HG03521 (cell line): ENCODE measurements around the gene NBPF1.
"Not testable (repeated sequence)": the region's sequence is repeated elsewhere in the genome, so short reads cannot be mapped to it uniquely, and the experiment has no call there.

ENCODE experiments used
- ATAC-seq: cut with Tn5 transposase; IDR thresholded peaks from one replicate; pipeline ENCODE4 v1.9.1; 2021; ENCODE audit warnings: mild to moderate bottlenecking, moderate library complexity; ENCODE audit not compliant: unreplicated experiment

The NBPF1 gene

DNA sequence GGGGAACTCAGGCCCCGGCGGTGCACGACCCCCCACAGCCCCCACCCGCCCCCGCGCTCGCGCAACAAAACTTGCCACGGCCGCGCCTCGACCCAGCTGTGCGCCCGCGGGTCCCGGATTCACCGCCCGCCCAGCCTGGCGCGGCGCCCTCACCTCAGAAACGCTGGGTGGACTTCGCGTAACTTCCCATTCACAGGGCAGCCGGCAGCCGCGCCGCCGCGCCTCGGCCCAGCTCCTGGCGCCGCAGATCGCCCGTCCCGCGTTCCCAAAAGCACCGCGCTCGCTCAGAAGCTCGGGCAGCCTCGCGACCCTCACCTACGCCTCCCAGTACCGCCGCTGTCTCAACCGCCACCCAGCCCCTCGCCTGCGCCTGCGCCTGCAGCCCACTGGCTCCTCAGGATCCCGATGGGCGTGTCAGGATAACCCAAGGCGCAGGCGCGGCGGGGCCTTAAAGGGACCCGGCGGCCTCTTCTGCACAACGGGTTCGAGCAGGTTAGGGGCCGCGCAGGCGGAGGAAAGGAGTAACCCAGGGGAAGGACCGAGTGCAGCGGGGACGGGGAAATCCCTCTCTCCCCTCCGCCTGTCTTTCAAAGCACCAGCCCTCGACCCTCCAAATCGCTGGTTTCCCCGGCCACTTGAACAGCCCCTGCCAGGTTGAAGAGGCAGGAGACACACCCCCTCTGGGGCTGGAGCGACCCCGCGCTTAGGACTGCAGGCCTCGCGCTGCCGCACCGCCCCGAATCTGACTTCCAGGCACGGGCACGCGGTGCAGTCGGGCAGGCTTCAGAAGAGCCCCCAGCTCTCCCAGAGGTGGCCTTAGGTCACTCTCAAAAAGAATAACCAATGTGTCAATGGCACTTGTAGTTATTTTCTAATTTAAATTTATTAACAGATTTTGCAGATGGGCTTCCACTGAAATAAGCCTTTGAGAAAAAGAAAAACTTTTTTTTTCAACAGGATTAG lies at the start of gene NBPF1:
Gene NBPF1, minus strand, starts transcription at position 380 of the 963 bp plus-strand sequence.
- ATAC-seq = peak; percentile 79

DNA sequence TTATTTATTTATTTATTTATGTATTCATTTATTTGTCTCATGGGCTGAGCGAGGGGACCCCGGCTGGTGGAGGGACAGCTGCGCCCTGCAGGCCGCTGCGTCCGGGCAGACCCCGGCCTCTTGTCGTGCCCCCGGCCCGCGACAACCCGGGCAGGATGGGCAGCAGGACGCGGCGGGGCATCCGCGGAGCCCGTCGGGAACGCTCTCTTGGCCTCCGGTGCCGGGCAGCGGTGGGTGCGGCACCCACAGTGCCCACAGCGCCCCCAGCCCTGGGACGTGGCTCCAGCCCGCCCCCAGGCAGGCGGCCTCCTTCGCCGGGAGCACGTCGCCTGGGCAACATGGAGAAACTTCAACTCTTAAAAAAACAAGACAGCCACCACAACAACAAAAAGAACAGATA lies 44.9 kb upstream of the NBPF1 start:
- not testable (repeated sequence) for ATAC-seq

DNA sequence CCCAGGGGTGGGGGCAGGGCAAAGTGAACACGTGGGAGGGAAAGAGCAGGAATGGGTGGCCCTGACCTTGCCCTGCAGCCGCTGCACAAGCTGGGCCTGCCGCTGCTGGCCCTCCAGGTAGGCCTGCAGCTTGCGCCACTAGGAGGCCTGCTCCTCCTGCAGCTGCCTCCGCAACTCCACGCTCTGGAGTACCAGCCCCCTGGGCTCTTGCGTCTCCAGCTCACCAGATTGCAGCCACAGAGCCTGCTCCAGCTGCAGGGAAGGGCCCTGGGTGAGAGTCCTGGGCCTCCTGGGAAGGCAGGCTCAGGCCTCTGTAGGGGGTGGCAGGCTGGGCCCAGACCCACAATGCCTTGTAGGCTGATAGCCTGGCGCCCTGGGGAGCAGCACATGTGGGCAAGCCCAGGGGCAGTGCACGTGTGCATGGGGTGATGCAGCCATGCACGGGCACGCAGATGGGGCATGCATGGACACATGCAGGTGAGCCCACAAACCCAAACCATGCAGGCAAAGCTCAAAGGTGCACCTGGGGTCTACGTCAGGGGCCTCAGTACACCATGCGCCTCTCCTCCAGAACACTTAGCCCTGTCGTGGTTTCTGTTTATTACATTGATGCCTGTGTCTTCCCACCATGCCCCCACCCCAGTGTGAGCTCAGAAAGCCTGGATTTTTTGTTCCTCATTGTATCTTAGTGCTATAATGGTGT lies 43.8 kb upstream of the NBPF1 start:
- not testable (repeated sequence) for ATAC-seq

DNA sequence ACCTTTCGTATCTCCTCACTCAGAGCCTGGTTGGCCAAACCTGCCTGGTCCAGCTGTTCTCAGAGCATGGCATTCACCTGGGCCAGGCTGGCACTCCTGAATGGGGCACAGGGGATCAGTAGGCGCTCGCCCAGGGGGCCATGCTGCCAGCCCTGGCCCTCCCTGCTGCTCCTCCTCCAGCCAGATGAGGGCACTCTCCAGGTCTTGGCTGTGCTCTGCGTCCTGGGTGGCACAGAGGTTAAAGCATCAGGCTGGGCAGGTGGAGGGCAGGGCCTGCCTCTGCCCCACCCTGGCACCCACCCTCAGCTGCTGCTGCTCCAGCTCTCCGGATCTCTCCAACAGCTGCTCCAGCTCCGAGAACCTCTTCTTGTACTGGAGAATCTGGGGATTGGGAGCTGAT lies 43.2 kb upstream of the NBPF1 start:
- ATAC-seq = not testable (repeated sequence)

DNA sequence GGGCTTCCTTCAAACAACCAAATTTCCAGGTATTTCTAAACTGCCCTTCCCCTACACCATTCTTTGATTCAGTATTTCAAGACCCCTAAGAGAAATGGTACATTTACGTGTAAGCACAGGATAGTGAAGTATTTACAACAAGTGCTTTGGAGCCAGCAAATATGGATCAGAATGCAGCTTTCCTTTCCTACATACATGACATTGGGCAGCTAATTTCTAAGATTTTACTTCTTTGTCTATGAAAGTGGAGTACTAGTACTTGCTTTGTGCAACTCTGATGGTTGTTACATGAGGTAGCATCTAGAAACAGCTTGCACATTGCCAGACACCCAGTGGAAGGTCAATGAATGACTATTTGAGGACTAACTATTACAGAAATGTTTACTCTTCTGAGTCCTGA lies 38.2 kb upstream of the NBPF1 start:
- not testable (repeated sequence) for ATAC-seq

DNA sequence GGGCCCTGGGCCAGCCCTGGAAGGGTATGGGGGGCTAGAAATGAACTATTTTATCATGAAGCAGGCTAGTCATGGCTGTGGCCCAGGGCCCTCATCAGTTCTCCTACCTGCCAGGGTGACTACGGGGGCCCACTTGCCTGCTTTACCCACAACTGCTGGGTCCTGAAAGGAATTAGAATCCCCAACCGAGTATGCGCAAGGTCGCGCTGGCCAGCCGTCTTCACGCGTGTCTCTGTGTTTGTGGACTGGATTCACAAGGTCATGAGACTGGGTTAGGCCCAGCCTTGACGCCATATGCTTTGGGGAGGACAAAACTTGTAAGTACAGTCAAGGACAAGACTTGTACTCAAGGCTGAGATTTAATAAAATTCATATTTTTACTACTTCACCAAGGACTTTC lies 36.6 kb upstream of the NBPF1 start:
- ATAC-seq = not testable (repeated sequence)

DNA sequence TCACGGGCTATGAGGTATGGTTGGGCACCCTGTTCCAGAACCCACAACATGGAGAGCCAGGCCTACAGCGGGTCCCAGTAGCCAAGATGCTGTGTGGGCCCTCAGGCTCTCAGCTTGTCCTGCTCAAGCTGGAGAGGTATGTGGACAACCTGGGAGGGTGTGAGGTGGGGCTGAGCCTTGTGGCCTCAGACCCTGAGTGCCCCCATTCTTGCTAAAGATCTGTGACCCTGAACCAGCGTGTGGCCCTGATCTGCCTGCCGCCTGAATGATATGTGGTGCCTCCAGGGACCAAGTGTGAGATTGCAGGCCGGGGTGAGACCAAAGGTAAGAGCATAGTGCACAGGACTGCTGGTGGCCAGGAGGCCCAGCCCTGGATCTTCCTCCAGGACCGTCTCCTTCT lies 36.0 kb upstream of the NBPF1 start:
- not testable (repeated sequence) for ATAC-seq

DNA sequence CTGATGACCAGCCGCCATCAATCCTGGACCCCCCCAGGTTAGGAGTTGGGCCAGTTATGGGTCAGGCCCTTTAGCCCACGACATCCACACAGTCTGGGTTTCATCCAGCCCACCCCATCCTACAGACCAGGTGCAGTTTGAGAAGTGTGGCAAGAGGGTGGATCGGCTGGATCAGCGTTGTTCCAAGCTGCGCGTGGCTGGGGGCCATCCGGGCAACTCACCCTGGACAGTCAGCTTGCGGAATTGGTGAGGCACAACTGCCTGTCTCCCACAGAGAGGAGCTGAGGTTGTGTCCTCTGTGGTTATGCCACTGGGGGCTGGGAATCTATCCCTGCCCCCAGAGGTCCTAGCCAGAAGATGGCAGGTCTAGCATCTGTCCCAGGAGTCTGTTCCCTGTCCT lies 35.4 kb upstream of the NBPF1 start:
- not testable (repeated sequence) for ATAC-seq

DNA sequence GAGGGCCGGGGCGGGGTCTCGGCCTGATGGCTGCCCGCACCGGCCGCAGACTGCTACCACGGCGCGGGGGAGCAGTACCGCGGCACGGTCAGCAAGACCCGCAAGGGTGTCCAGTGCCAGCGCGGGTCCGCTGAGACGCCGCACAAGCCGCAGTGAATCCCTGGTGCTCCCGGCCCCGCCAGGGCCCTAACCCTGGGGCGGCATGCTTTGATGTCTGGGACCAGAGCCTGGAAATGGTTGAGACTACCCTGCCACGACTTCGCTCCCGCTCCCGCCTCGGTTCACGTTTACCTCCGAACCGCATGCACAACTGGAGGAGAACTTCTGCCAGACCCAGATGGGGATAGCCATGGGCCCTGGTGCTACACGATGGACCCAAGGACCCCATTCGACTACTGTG lies 34.9 kb upstream of the NBPF1 start:
- not testable (repeated sequence) for ATAC-seq

DNA sequence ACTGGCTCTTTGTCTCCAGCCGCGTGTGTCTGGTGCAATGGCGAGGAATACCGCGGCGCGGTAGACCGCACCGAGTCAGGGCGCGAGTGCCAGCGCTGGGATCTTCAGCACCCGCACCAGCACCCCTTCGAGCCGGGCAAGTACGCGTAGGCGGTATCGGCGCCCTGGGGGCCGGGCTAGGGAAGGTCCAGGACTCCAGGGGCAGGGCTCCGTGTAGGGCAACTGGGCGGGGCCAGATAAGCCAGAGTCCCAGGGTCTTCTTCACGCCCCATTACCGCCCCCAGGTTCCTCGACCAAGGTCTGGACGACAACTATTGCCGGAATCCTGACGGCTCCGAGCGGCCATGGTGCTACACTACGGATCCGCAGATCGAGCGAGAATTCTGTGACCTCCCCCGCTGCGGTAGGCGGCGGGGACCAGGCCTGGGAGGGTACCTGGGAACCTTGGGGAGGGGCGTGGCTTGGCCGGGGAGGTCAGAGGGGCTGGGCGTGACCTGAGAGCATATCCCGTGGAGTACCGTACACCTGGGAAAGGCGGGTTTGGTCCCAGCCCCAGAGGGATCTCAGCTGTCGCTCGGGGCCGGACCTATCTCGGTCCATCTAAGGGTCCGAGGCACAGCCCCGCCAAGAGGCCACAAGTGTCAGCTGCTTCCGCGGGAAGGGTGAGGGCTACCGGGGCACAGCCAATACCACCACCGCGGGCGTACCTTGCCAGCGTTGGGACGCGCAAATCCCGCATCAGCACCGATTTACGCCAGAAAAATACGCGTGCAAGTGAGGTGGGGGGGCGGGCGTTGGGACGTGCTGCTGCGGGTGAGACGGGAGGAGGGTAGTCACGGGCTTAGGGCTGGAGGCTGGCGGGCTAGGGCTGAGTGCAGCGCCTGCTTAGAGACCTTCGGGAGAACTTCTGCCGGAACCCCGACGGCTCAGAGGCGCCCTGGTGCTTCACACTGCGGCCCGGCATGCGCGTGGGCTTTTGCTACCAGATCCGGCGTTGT lies 34.1 kb upstream of the NBPF1 start:
- ATAC-seq = not testable (repeated sequence)

DNA sequence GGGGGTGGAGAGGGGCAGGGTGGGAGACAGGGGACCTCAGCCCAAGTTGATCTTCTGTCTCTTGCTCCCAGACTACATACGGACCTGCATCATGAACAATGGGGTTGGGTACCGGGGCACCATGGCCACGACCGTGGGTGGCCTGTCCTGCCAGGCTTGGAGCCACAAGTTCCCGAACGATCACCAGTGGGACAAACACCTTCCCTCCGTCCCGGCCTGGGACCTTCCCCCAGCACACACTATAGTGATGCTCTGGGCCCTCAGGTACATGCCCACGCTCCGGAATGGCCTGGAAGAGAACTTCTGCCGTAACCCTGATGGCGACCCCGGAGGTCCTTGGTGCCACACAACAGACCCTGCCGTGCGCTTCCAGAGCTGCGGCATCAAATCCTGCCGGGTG lies 33.4 kb upstream of the NBPF1 start:
- not testable (repeated sequence) for ATAC-seq

DNA sequence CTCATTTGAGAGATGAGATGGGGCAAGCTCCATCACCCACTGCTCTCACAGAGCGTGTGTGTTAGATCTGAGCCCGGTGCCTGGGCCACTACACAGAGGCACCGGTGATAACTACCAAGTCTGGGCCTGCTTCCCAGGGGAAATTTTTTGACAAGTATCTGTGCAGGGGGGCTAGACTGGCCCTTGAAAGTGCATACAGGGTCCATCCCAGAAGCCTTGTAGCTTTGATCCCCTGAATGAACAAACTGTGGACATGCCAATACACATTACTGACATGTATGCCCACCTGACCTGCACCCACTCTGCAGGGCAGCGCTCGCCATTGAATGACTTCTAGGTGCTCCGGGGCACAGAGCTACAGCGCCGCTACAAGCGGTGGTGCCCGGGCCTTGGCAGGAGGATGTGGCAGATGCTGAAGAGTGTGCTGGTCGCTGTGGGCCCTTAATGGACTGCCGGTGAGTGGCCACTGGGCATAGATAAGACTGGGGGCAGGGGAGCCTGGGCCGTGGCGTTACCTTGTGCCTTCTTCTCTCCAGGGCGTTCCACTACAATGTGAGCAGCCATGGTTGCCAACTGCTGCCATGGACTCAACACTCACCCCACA lies 32.8 kb upstream of the NBPF1 start:
- not testable (repeated sequence) for ATAC-seq

DNA sequence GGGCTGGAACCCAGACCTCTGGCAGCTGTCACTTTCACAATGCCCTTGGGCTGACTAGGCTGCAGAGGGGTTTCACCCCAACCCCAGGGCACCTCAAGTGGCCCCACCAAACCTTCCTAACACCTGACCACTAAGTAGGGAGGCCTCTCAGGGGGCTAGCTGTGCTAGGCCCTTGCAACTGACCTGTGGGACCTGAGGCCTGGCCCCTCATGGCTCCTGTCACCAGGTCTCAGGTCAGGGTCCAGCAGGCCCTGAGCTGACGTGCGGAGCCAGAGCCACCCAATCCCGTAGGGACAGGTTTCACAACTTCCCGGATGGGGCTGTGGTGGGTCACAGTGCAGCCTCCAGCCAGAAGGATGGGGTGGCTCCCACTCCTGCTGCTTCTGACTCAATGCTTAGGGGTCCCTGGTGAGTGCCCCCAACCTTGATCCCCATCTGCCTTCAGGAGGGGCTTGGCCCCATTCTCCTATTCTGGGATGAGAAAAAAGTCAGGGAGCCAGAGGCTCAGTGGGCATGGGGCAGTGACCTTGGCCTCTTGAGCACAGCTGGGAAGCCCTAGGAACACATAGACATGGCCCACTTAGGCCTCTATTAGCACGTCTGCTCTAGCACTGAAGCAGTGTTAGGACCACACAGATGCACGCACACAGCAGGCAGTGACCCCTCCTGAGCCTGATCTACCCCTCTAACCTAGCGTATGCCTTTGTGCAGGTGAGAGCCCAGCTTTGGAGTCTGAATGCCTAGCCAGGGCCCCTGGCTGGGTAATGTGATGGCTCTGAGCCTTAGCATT lies 32.1 kb upstream of the NBPF1 start:
- peak; percentile 1 for ATAC-seq

DNA sequence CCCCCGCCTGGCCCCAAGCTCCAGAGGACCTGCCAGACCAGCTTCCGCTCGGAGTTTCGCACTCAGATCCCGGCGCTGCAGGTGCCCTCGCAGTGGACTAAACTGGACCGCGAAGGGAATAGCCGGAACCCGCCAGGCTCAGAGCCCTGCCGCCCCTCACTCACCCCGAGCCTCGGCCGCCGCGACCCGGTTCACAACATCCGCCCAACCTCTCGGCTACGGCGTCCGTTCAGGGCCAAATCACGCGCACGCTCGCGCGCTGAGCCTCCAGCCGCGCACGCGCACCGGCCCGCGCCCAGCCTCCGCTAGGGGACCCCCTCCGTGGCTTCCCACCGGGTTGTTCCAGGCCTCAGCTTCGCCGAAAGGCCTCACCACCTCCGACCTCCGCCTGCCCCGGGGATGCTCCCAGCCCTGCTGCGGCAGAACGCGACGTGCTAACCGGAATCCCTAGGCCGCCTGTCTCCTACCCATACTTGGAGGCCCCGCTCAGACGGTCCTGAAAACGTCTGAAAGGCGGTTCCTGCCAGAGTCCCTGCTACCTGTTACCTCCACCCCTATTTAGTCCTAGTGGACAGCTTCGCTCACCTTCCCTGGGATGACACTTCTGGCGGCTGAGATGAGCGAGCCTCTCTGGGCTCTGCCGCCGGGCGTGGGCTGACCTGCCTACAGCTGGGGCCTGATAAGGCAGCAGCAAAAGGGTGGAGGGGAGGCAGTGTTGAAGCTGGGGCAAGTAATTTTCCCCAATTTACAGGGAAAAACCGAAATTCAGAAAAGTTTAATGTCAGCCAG lies 31.3 kb upstream of the NBPF1 start:
- ATAC-seq = peak; percentile 81

DNA sequence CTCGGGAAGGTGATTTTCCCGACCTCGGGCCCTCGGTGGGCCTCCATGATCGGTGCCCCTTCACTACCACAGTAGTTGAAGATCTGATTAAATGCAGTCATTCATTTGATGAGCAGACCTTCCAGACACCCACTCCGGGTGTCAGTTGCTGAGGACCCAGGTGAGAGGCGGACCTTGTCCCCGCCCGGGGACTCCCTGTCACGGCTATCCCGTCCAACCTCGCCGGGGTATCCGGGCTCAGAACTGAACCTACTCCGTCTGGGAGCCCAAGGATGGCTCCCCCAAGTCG lies 30.8 kb upstream of the NBPF1 start:
- ATAC-seq = no peak

DNA sequence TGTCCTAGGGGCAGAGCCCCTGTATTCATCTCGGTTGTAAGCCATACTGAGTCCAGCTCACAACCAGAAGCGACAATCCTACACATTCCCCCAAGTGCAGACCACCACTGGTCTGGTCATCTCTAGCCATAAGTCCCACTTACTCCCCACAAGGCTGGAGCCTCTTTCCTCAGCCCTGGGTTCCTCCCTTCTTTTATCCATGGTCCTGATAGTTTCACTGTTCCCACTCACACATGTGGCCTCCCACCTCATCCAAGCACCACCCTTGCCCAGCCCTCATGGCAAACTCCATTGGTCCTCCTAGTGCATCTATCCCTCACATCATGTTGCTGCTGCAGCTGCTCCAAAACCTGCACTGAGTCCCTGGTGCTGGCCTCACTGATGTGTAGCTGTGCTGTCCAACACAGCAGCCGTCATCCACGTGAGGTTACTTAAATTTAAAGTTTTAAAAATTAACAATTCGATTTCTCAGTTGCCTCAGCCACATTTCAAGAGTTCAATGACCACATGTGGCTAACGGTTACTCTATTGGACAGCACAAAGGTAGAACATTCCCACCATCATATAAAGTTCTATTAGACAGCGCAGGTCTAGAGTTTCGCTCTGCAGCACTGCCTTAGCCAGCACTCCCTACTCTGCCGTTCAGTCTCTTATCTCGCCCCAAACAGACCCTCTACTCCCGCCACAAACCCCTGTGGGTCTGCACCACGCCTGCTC lies 30.3 kb upstream of the NBPF1 start:
- ATAC-seq = peak; percentile 4

DNA sequence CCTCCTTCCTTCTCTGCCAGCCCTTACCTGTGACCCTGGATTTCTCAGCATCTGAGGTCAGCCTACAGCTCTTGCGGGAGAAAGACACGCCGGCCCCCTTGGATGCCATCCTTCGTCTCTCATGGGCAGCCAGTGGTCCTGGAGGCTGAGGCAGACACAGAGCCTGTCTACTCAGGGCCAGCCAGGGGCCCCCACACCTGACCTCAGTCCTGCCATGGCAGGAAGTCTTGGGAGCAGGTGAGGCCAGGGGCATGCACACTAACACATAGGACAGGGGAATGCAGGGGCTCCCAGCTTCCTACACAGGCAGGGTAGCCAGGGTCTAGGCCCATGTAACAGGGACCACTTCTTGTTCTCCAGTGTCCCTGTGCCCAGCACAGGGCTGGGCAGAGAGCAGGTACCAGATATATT lies 29.6 kb upstream of the NBPF1 start:
- ATAC-seq = not testable (repeated sequence)
